NCI-H146 treated with DMSO at 0.1 percent for 48 hours (cell line): ENCODE data around the gene AKAP3.

ENCODE experiments used
- DNase-seq: peaks from one replicate; lab custom pipeline; 2025; ENCODE audit not compliant: unreplicated experiment; lab: John Stamatoyannopoulos, UW

AKAP3 gene

DNA sequence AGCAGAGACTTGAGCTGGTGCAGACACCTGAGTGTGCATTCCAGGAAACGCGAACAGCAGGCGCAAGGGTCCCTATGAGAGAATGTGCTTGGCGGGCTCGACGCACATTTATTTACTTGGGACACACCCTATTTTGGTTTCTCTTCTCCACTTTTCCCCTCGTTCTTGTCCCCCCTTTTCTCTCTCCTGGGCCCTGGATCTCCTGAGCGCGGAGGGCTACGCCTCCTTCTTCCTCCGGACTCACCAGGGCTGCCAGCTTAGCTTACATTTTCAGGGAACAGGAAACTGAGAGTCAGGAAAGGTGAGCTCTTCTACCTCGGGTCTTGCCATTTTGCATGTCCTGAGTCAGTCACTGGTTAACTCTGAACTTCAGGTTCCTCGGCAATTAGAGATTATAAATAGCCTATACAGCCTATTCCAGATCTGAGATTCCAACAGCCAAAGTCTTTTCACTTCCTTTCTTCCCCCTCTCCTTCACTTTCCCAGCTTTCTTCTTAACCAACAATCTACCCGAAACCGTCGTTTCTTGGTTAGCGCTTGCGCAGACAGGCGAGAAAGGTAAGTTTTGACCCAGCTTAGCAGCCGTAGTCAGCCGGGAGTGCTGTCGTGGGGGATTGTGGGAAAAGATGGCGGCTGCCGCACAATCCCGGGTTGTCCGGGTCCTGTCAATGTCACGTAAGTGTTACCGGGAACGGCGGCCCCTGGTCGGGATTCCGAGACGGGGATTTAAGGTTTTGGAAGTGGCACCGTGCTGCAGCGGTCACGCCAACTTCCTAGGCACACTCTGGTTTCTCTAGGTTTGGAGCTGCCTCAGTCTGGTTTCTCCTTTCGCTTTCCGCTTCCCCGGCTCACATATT is at the start of gene AKAP3, which contains the start of gene NDUFA9:
TSS of gene AKAP3 (minus strand) at position 551 of the 857 bp plus-strand sequence. CDS start 10,855 bp downstream, outside the sequence.
TSS of gene NDUFA9 (plus strand) at position 614 of the 857 bp plus-strand sequence. CDS start at position 627, 13 bp downstream.
- DNase-seq: peak; percentile 86

- no peak for DNase-seq
These were observed 41.9 kb upstream of the AKAP3 start for GRCh38 chr12:4690760-4691159.

- DNase-seq: no peak
These were observed 36.5 kb upstream of the AKAP3 start for GRCh38 chr12:4685317-4685716.

DNA sequence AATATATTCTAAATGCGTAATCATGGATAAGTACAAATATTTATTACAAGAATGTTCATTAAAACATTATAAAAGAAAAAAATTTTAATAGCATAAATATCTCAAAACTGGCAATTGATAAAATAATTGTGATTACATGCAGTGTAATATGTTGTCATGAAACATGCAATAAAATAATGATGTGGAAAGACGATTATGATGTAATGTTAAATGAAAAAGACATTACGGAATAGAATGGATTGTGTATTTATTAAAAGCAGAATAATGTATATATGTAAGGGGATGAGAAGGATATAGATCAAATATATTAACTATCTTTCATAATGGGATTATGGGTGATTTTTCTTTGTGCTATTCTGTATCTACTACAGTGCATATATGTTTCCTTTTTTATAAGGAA is 32.9 kb upstream of the AKAP3 start:
- DNase-seq: no peak

DNA sequence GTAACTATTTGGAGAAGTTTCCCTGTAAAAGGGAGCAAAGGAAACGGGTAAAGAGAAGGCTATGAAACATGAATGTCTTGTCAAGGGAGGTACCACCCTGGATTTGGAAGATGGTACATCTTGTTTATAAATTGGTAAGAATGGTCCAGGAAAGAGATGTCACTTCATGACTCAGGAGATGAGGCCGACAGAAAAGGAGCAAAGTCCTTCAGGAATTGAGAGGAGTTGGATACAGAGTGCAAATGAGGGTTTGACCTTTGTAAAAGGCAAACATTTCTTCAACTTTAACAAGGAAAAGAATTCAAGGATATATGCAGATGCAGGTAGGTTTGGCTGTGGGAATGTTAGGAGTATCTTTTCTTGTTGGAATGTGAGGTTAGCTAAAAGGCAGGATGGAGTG is 30.9 kb upstream of the AKAP3 start:
- no peak for DNase-seq

GRCh38 chr12:4665236-4665635 is 16.4 kb upstream of the AKAP3 start:
- DNase-seq: no peak

GRCh38 chr12:4663971-4664505 is 15.2 kb upstream of the AKAP3 start:
- DNase-seq: no peak

- DNase-seq: no peak
These were observed 4.8 kb upstream of the AKAP3 start for GRCh38 chr12:4653691-4654090.

DNA sequence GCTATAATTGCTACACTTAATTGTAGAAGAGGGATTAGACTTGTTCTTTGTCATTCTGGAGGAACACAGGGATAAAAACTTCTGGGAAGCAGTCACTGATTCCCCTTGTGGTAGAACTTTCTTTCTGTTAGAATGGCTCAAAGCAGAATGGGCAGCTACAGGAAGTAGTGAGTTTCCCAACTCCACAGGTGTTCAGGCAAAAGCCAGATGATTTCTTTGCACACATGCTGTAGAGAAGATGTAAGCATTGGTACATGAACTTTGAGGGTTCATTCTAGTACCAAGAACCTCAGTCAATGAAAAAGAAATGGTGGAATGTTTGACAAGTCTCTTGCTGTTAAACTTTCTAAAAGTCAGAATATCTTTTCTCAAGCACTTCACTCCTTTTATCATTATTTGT is 4.4 kb upstream of the AKAP3 start:
- no peak for DNase-seq

- no peak for DNase-seq
These were observed 459 bp upstream of the AKAP3 start for GRCh38 chr12:4649358-4649661.

DNA sequence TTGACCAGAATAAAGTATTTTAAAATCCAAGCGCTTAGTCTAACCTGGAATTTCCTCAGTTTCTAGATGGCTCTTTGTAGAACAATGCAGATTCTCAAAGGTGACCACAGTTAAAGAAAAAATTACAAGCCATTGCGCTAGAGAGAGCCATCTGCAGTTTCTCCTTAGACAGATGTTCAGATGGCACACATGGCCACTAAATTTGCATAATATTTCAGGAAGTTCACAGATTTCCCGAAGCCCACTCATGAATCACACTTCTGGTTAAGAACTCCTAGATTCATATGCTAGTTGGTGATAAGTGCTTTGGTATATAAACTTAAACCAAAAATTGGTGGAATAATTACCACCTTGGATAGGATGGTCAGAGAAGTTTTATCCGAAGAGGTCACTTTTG is 749 bp downstream of the AKAP3 start:
- DNase-seq: no peak

DNA sequence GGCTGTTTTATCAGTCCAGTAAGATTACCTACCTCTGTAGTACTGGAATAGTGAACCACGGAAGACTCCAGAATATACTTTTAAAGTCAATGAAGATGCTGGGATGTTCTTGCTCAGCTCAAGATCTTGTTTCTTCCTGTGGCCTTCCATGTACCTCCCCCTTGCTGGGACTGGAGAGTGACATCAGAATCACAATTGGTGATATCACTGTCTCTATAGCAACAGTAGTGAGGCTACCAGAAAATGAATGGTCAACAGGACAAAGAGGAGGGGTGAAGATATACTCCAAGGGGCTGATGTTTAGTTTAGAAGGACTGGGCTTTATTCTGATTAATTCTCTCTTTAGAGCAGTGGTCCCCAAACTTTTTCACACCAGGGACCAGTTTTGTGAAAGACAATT is 3.8 kb downstream of the AKAP3 start:
- no peak for DNase-seq

GRCh38 chr12:4643747-4644146 is 5.1 kb downstream of the AKAP3 start:
- DNase-seq: no peak

GRCh38 chr12:4630262-4630661 is 18.6 kb downstream of the AKAP3 start:
- no peak for DNase-seq

- DNase-seq: no peak
These were observed 20.4 kb downstream of the AKAP3 start for GRCh38 chr12:4628406-4628805.

DNA sequence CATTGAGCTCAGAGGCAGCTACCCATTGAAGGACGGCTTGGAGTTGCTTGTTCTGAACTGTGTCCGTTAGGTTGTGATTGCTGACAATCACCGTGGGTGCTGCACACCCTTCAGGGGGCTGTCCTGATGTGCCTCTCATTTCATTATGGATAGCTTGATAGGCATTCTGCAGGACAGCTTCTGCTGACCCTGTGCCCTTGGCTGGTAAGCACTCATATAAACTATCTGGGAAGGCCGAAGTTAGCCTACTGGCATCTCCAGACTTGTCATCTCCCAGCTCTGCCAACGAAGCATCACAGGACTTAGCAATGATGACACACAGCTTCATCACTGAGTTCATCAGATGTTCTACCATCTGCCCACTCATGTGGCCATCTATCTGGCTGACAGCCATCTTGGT is 22.3 kb downstream of the AKAP3 start:
- DNase-seq: no peak

DNA sequence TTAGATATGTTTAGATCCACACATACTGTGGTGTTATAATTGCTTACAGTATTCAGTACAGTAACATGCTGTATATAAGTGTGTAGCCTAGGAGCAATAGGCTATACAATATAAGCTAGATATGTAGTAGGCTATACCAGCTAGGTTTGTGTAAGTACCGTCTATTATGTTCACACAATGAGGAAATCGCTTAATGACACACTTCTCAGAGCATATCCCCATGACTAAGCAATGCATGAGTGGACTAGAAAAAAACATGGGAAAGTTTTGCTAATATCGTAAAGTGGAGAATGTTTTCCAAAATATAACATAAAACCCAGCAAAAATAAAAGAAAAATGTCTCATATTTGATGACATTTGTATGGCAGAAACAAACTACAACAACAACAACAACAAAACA is 27.3 kb downstream of the AKAP3 start:
- no peak for DNase-seq

DNA sequence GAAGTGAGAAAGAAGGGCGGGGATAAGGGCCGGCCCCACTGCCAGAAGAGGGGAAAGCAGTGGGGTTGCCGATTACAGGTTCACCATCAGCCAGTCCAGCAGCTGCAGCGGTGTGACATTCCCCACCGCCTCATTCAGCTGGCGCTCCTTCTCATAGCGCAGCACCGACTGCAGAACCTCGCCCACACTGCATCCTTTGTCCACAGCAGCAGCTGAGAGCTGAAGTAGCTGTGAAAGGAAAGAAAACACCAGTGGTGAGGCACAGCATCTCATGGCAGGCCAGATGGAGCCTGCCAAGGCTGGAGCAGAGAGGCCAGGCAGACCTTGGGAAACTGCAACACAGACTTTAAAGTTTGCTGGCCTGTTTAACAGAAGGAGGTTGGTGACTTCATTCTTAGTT is 33.2 kb downstream of the AKAP3 start:
- DNase-seq: no peak

GRCh38 chr12:4610481-4610880 is 38.4 kb downstream of the AKAP3 start:
- no peak for DNase-seq

DNA sequence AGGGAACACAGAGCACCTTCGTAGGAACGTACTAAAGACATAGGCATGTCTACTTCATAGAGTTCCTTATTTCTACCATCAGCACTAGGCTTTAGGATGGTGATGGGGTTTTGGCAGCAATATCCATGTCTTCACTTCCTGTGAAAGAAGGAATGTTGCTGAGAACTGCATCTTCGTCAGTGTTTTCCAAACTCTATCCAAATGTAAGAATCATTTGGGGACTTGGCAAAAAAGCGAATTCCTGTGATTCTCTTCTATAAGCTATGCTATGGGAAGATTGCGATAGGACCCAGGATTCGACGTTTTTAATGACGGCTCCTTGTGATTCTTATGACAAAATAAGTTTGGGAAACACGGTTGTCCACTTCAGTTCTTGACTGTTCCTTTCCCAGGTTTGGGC is 39.8 kb downstream of the AKAP3 start:
- no peak for DNase-seq

DNA sequence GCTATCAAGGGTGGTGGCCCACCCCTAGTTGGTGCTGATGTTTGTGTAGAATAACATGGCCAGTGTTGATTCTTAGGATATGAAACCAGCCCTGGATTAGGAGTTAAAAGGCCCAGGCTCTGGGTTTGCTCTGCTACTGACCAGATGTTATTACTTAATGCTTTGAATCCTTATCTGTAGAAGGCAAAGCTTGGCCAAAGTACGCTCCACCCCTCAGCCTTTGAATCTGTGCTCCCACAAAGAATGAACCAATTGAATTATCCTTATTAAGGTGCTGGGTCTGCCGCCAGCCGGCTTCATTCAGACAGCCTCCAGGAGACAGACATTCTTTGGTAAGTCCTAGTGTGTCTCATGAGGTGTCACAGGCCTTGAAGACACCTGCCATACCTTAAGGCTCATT is 41.8 kb downstream of the AKAP3 start:
- DNase-seq: no peak

DNA sequence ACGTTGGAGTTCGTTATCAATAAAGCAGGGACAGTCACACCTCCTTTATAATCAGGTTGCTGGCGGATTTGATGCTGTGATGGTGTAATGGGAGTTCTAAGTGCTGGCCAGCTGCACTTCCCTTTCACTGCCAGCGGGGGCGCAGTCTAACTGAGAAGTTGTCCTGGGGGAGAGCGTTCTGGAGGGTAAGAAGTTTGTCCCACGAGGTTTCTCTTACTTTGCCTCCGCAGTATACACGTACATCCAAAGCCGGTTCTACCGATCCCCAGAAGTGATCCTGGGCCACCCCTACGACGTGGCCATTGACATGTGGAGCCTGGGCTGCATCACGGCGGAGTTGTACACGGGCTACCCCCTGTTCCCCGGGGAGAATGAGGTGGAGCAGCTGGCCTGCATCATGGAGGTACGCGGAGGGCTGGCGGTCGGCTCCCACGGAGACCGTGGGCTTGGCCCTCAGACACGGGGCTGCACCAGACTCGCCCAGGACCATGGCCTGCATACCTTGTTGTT is 44.1 kb downstream of the AKAP3 start:
- peak; percentile 87 for DNase-seq

- DNase-seq: no peak
These were observed 44.9 kb downstream of the AKAP3 start for GRCh38 chr12:4603946-4604345.
